Measurements from ENCODE around the gene GFER. TPM values are rescaled to one million over a fixed set of nuclear protein-coding genes. Genes with fewer than 3 reads are reported as not detected.

The GFER gene
- total and polyA plus RNA-seq, 9 of the 15 experiments (the other 6 are each of a cell fraction or from before 2014, with no cell fraction given): 4.3 to 53.7 (median 19.8) TPM

DNA sequence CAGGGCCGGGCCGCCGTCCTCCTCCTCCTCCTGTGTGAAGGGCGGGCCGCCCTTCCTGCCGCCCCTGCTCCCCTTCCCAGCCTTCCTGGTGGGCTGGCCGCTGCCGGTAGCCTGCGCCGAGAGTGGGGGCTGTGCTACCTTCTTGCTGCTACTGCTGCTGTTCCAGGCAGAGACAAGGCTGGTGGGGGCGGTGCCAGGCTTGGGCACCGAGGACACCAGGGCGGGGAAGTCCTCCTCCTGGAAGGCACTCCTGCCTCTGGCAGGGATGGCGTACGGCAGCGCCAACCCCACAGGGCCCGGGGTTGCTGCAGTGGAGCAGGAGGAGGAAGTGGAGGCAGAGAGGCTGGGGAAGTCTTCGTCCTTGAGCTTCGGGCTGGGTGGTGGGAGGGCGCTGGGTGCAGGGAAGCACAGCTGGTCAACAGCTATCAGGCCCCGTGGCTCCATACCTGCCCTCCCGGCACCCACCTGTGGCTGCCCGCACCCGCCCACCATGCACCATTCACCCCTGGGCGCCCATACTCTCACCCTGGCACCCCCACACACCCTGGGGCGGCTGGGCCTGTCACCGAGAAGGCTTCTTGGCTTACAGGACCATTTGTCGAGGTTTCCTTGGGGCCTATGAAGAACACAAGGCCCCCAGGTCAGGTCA is 16.0 kb downstream of the GFER start:
- POLR2A ChIA-PET: interaction anchor here (0.6 kb wide), 2 partner anchors 15 to 164 kb away, joined by 3 read pairs; no protein-coding TSS in a partner anchor

DNA sequence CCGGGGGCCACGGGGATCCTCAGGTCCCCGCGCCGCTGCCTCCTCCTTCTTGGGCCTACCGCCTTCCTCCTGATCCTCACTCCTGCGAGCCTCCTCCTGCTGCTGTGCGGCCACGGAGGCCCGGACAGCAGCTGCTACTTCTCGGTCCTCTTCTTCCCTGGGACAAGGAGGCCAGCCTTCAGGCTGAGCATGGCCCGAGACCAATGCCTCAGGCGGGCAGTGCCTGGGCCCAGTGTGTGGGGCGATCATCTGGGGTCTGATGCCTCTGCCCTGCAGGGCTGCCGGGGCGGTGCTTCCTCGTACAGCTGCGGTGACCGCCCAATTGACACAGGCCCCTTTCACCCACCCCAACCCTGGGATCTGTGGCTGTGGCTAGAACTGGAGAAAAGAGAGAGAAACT is 17.0 kb downstream of the GFER start:
- Histone ChIP-seq H3K4me1 (replicated peaks in 1 of 2; ENCODE audit: control insufficient read depth in 2 of 2, insufficient read depth in 2 of 2, low read length in 2 of 2) (peaks cover 7 to 73% of the 10 kb centered on the region in 2 experiments), H3K4me3 (no peak overlapping the region), H3K9ac (ENCODE audit: insufficient read depth in 1 of 2, low read depth in 2 of 2, low read length in 2 of 2) (no peak overlapping the region; a peak in 2 of 4 replicates), H2AFZ (ENCODE audit: low read depth, low read length) (no peak overlapping the region), H3K79me2 (ENCODE audit: control insufficient read depth, insufficient read depth, low read length) (peaks cover 40% of the 10 kb centered on the region), H3K9me1 (ENCODE audit: control insufficient read depth, insufficient read depth, low read length) (peaks cover 5% of the 10 kb centered on the region), H3K36me3 (ENCODE audit: control insufficient read depth, insufficient read depth, low read length) (peaks cover 94% of the 10 kb centered on the region), H4K20me1 (replicated peaks; ENCODE audit: control insufficient read depth, insufficient read depth, low read length) (peaks cover 21% of the 10 kb centered on the region), H3K27me3 (ENCODE audit: control insufficient read depth in 2 of 2, insufficient read depth in 2 of 2, low read length in 2 of 2) (no peaks in the 10 kb centered on the region), H3K4me2 (ENCODE audit: insufficient read depth, low read length) (no peak overlapping the region), H3K27ac (ENCODE audit: extremely low read depth, low read depth, low read length) (no peak overlapping the region), H3K9me3 (replicated peaks; ENCODE audit: control insufficient read depth, insufficient read depth, low read depth, low read length) (no peaks in the 10 kb centered on the region)
- ATAC-seq (no peak), DNase-seq (ENCODE audit: extremely low read depth in 1 of 4, low spot score in 3 of 4) (no peak), FAIRE-seq (no peak)
- ChIA-PET POLR2A (interaction anchor here (0.7 kb wide), 1 partner anchor 154 kb away, joined by 4 read pairs; the partner anchor contains the start of gene TRAF7), CTCF (ENCODE audit: low intra/inter-chr PET ratio) (no interaction called here)
- no TSS peak for BruUV-seq (replicated peaks)
- in situ Hi-C loops (cut with MboI): no loop called here
- no peak for TF ChIP-seq NFIX (CRISPR knock-in tag; IDR thresholded peaks at IDR 0.05; ENCODE audit: low read depth)
- peak; percentile 8; the same call in 1 of the 2 replicates for TF ChIP-seq RBFOX2 (IDR thresholded peaks at IDR 0.05; ENCODE audit: low read depth, low read length)
- peak; percentile 10; the same call in 1 of the 2 replicates for TF ChIP-seq POLR2G (IDR thresholded peaks at IDR 0.05; ENCODE audit: low read depth, low read length)
- 100% methylated on average over 7 of the region's 19 CpGs for WGBS (ENCODE audit: insufficient coverage, low coverage, missing lambda C conversion rate)
- intact Hi-C loops (cut with micrococcal nuclease): no loop called here

More for the DNA sequence above, 16.0 kb downstream of the GFER start:
- peaks cover 37% of the 10 kb centered on the region for H3K79me2 ChIP-seq (ENCODE audit: control insufficient read depth, insufficient read depth, low read length)
- H3K4me3 ChIP-seq: no peak overlapping the region
- no peak for DNase-seq (ENCODE audit: extremely low read depth in 1 of 4, low spot score in 3 of 4)
- H3K27me3 ChIP-seq (ENCODE audit: control insufficient read depth in 2 of 2, insufficient read depth in 2 of 2, low read length in 2 of 2): no peaks in the 10 kb centered on the region
- H3K36me3 ChIP-seq (ENCODE audit: control insufficient read depth, insufficient read depth, low read length): peaks cover 91% of the 10 kb centered on the region
- H3K9me1 ChIP-seq (ENCODE audit: control insufficient read depth, insufficient read depth, low read length): no peaks in the 10 kb centered on the region
- H3K4me1 ChIP-seq (replicated peaks in 1 of 2; ENCODE audit: control insufficient read depth in 2 of 2, insufficient read depth in 2 of 2, low read length in 2 of 2): peaks cover 7 to 62% of the 10 kb centered on the region in 2 experiments
- WGBS (ENCODE audit: insufficient coverage, low coverage, missing lambda C conversion rate): 92% methylated on average over 10 of the region's 28 CpGs
- no peak for ATAC-seq
- intact Hi-C loops (cut with micrococcal nuclease) (no loop called here), in situ Hi-C loops (cut with MboI) (no loop called here)
- no TSS peak for BruUV-seq (replicated peaks)
- H4K20me1 ChIP-seq (replicated peaks; ENCODE audit: control insufficient read depth, insufficient read depth, low read length): peaks cover 17% of the 10 kb centered on the region
- no peak overlapping the region for H3K9ac ChIP-seq (ENCODE audit: insufficient read depth in 1 of 2, low read depth in 2 of 2, low read length in 2 of 2)
- TF ChIP-seq PRPF4 (IDR thresholded peaks at IDR 0.05; ENCODE audit: insufficient read depth, low read depth, low read length, poor library complexity, severe bottlenecking) (no peak), RBFOX2 (IDR thresholded peaks at IDR 0.05; ENCODE audit: low read depth, low read length) (peak; percentile 55), POLR2G (IDR thresholded peaks at IDR 0.05; ENCODE audit: low read depth, low read length) (peak; percentile 58)
- H2AFZ ChIP-seq (ENCODE audit: low read depth, low read length): no peak overlapping the region
- no peak overlapping the region for H3K27ac ChIP-seq (ENCODE audit: extremely low read depth, low read depth, low read length)
- H3K9me3 ChIP-seq (replicated peaks; ENCODE audit: control insufficient read depth, insufficient read depth, low read depth, low read length): no peaks in the 10 kb centered on the region
- no peak for FAIRE-seq
- CTCF ChIA-PET (ENCODE audit: low intra/inter-chr PET ratio): no interaction called here
- H3K4me2 ChIP-seq (ENCODE audit: insufficient read depth, low read length): no peak overlapping the region
